Colonic mucosa (tissue), 4 donors: ENCODE results near the gene TCIRG1. TPM values are rescaled to one million over a fixed set of nuclear protein-coding genes. Genes with fewer than 3 reads are reported as not detected.

Source experiments
- DNase-seq: peaks from one replicate; pipeline ENCODE4 v3.0.0-alpha.2; 2020
- H3K27ac ChIP-seq: fragments of 200-600 bp; one replicate; pipeline ENCODE4 v1.8.0; 2021
- H3K27me3 ChIP-seq: fragments of 200-600 bp; one replicate; pipeline ENCODE4 v1.8.0; 2021
- H3K36me3 ChIP-seq: fragments of 200-600 bp; one replicate; pipeline ENCODE4 v1.8.0; 2021
- H3K4me1 ChIP-seq: fragments of 200-600 bp; one replicate; pipeline ENCODE4 v1.8.0; 2021; ENCODE audit warnings: mild to moderate bottlenecking
- H3K4me3 ChIP-seq: fragments of 200-600 bp; one replicate; pipeline ENCODE4 v1.8.0; 2021
- H3K9ac ChIP-seq, 2 donors: one replicate each; pipeline ENCODE4 v1.7.0; 2013; ENCODE audit warnings: control low read depth in 2 of 2, low read depth in 2 of 2, low read length in 2 of 2
- H3K9me3 ChIP-seq: fragments of 200-600 bp; one replicate; pipeline ENCODE4 v1.8.0; 2021
- intact Hi-C: fragments of 100-400 bp; cut with DNase I; formaldehyde crosslinking; loops from one replicate; pipeline ENCODE4 v1.14.1; 2022
- total RNA-seq, 2 donors: library from RNA; stranded (reverse); fragmentation: NEBNext Ultra II Directional in 1 of 2; extraction: Animal tissue kit (Norgen Biotek cat#: 25700) in 1 of 2; gene quantifications; one replicate each; pipeline ENCODE4 v1.2.1, GENCODE V29; 2021
- TF ChIP-seq, protein P1 (sequence below): fragments of 200-600 bp; IDR thresholded peaks from one replicate; pipeline ENCODE4 v1.8.0; 2022; ENCODE audit warnings: antibody characterized with exemption, mild to moderate bottlenecking
- donor health status: healthy.
- donor health status: DM: no; HTN: no; CAD: no.
- donor health status: DM: no; HTN: no; CAD: no.

The TCIRG1 gene
- total RNA-seq, 2 donors from 2014 or later: 133 to 246 TPM

DNA sequence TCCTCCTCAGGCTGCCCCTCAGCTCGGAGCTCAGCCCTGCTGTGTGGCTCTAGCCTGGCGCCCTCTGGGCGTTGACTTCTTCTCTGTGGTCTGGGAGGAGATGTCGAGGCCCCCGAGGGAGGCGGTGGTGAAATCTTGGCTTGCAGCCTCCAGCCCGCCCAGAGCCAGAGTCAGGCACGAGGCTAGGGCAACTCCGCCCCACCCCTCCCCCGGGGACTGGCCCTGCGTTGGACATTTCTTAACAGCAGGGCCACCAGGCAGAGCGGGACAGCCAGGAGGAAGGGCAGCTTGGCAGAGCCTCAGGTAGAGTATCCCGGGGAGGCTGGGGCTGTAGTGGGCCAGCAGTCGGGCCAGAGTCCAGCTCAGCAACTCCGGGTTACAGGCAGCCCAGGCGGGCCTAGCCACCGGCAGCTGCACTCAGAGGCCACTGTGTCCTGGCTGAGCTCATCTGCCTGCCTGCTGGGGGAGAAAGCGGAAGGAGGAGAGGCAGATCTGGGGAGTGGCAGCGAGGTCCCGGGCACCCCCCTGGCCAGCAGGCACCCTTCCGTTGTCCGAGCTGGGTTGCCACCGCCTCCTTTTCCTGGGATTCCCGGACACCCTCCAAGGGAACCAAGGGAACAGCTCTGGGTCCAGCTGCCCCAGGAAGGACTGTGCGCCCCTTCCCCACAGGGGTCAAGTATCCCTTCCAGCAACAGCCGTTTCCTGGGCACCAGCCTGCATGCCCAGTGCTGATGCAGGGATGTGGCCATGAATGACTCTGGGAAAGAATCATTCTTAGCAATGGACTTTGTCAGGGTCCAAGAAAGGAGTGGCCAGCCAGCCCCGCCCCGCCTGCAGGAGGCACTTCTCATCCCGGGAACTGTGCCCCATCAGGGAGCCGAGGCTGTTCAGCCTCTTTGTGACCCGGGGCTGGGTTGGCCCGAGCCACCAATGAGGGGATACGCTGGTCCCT, 28.5 kb upstream of the TCIRG1 start, which contains the start of gene ALDH3B1:
TSS of gene ALDH3B1 (plus strand) at position 238 of the 952 bp plus-strand sequence. CDS start 4,971 bp downstream, outside the sequence.
- Histone ChIP-seq H3K27me3 (no peaks in the 10 kb centered on the region), H3K4me1 (peaks cover 13% of the 10 kb centered on the region), H3K36me3 (no peaks in the 10 kb centered on the region), H3K9ac (peak within 1 kb of the TSS; percentile 37 to 94), H3K27ac (peak within 1 kb of the TSS; percentile 93), H3K9me3 (no peaks in the 10 kb centered on the region), H3K4me3 (peak within 1 kb of the TSS; percentile 29)
- TF ChIP-seq, protein P1, sequence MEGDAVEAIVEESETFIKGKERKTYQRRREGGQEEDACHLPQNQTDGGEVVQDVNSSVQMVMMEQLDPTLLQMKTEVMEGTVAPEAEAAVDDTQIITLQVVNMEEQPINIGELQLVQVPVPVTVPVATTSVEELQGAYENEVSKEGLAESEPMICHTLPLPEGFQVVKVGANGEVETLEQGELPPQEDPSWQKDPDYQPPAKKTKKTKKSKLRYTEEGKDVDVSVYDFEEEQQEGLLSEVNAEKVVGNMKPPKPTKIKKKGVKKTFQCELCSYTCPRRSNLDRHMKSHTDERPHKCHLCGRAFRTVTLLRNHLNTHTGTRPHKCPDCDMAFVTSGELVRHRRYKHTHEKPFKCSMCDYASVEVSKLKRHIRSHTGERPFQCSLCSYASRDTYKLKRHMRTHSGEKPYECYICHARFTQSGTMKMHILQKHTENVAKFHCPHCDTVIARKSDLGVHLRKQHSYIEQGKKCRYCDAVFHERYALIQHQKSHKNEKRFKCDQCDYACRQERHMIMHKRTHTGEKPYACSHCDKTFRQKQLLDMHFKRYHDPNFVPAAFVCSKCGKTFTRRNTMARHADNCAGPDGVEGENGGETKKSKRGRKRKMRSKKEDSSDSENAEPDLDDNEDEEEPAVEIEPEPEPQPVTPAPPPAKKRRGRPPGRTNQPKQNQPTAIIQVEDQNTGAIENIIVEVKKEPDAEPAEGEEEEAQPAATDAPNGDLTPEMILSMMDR: no peak
- peak; percentile 94 for DNase-seq
- intact Hi-C loops: no loop called here

DNA sequence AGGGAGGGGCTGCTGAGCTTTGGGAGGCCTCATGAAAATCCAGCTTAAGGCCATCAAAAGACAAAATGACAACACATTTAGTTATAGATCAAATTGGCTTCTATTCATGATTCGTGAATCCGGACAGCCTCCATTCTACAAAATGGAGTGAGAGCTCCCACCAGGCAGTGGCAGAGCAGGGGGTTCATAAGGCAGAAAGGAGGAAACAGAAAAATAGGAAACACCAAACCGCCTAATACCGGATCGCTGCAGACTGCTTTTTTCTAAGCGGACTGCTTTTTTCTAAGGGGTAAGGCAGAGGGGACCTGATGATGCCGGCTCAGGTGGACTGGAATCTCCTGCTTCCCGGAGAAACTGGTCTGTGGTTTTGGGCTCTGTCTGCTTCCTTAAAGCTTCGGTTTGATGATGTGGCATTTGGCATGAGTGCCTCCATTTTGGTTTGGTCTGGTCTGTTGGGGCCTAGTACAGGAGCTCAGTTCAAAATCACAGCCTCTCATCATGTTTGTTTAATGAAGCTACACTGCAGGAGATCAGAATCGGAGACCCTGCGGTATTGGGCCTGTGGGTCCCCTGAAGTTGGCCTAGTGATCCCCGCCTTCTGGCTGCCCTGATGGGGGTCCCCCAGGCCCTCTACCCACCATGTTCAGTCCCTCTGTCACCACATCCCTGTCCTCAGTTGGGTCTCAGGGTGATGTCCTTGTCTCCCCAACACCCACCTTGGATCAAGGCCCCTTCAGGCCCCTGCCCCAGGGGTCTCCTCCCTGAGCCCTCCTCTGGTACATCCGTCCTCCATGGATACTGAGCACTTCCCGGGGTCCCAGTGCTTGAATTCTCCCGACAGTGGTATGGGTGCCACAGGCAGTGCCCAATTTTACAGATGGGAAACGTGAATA, 27.5 kb upstream of the TCIRG1 start:
- no peak for DNase-seq

DNA sequence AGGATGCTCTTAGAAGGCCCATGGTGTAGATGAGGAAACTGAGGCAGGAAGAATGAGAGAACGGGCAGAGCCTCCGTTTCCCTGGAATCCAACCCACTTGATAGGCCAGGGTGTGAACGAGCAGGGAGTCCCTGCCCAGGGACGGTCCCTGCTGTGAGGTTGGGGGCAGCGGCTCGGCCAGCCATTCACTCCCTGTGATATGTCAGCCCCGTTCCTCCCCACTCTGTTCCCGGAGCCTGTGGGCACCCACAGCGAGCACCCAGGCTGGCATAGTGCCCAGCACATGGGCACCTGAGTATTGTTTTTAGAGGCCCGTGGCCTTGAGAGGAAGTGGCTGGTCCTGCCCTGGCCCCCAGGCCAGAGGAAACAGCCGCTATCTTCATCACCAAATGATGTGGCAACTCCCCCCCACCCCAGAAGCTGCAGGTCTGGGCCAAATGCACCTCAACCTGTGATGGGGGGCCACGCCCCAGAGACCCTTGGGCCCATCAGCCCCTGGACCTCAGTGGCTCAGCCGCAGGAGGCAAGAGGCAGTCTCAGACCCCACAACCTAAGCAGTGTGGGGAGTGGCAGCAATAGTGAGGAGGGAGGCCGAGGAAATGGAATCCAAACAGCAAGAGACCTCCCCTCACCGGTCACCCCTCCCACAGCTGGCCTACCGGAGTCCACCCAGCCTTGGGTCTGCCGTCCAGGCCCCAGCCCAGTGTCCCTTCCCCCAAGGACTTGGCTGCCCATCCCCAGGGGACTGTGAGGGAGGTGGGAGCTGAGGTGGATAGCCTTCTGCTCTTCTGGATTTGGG, 26.6 kb upstream of the TCIRG1 start:
- Histone ChIP-seq H3K9ac (peak overlapping the region; percentile 44 to 94), H3K9me3 (no peaks in the 10 kb centered on the region), H3K27ac (no peak overlapping the region), H3K27me3 (no peaks in the 10 kb centered on the region), H3K4me3 (no peak overlapping the region), H3K36me3 (no peaks in the 10 kb centered on the region), H3K4me1 (peaks cover 13% of the 10 kb centered on the region)
- intact Hi-C loops: no loop called here
- DNase-seq: no peak
- TF ChIP-seq, protein P1: no peak

More for the DNA sequence above, 27.5 kb upstream of the TCIRG1 start:
- Histone ChIP-seq H3K27ac (peak overlapping the region; percentile 93), H3K4me1 (peaks cover 13% of the 10 kb centered on the region), H3K36me3 (no peaks in the 10 kb centered on the region), H3K4me3 (peak overlapping the region; percentile 29), H3K9me3 (no peaks in the 10 kb centered on the region), H3K9ac (peak overlapping the region; percentile 44 to 94), H3K27me3 (no peaks in the 10 kb centered on the region)
- TF ChIP-seq, protein P1: no peak
- intact Hi-C loops: no loop called here

DNA sequence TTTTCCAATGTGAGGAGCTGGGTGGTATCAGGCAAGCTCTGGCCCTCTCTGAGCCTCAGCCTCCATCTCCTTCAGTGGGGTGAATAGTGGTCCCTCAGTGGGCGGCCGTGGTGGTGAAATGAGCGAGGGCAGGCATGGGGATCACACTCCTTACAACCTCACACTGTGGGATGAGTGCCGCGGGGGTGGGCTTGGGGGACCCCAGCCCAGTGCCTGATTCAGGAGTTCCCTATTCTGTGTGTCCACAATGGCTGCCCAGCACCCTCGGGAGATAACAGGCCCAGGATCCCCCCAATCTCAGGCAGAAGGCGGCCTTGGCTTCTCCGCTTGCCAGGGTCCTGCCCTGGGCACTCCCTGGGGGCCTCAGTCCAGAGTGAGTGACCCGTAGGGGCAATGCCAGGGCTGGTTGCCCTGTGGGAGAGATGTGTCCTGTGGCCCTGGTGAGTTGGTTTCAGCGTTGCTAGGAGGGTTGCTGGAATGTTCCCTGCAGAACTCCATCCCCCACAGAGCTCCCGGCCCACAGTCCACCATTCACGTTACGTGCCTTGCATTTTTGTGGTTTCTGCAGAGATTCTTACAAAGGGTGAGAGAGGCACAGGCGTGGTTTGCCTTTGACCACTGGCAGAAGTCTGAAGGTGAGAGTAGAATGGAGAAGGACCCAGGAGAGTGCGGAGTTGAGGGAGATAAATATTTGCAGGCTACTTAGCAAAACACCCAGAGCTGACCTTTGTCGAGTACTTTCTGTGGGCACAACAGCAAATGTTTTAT, 25.8 kb upstream of the TCIRG1 start:
- Histone ChIP-seq H3K9ac (no peak overlapping the region), H3K4me1 (peaks cover 12% of the 10 kb centered on the region), H3K9me3 (no peaks in the 10 kb centered on the region), H3K27me3 (no peaks in the 10 kb centered on the region), H3K27ac (no peak overlapping the region), H3K36me3 (no peaks in the 10 kb centered on the region), H3K4me3 (no peak overlapping the region)
- no peak for DNase-seq
- intact Hi-C loops: no loop called here
- TF ChIP-seq, protein P1: no peak
